Measurements from ENCODE around the gene NUSAP1.
"Not testable (repeated sequence)": the region's sequence is repeated elsewhere in the genome, so short reads cannot be mapped to it uniquely, and the experiment has no call there.

NUSAP1 gene

DNA sequence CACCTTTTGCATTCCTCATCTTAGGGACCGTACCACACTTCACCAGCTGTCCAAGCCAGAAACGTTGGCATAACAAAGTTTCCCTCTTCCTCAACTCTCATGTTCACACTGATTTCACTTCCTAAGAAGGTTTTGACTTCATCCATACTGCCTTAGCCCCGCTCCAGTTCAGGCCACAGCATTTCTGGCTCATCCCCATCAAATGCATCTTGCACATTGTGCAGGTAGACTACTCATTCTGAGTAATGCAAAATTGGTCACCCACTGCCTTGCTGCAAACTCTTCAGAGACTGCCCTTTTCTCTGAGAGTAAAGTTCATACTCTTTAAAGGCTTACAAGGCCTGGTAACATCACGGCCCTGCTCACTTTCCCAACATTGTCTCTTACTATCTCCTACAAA is 8.8 kb downstream of the NUSAP1 start:
- DNase-seq (ENCODE audit: low spot score in 2 of 2) = no peak
- no peak overlapping the region for H3K4me3 ChIP-seq
- H3K27me3 ChIP-seq (ENCODE audit: low read depth) = no peaks in the 10 kb centered on the region
- no peaks in the 10 kb centered on the region for H3K9me3 ChIP-seq
- in situ Hi-C loops (cut with MboI; ENCODE audit: low sequenced_read_pairs) = no loop called here
- peaks cover 3% of the 10 kb centered on the region; the same call in 1 of the 2 replicates for H3K4me1 ChIP-seq
- H3K36me3 ChIP-seq (replicated peaks) = peaks cover 81% of the 10 kb centered on the region

DNA sequence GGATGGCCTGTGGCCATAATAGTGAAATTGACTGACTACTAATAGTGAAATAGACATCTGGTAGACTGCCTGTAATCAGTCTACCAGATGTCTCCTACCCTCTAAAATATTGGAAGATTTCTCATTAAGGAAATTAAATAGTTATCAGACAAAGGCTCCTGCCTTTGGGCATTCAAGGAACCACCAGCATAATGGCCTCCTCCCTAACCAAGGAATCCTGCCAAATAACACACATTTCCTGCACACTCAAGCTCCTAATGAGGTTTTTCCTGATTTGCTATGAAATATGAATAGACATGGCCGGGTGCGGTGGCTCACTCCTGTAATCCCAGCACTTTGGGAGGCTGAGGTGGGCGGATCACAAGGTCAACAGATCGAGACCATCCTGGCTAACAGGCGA is 14.6 kb downstream of the NUSAP1 start:
- Histone ChIP-seq H3K9me3 (no peaks in the 10 kb centered on the region), H3K4me1 (peaks cover 15% of the 10 kb centered on the region), H3K4me3 (no peak overlapping the region), H3K36me3 (replicated peaks) (peaks cover 99% of the 10 kb centered on the region), H3K27me3 (ENCODE audit: low read depth) (no peaks in the 10 kb centered on the region)
- in situ Hi-C loops (cut with MboI; ENCODE audit: low sequenced_read_pairs) = no loop called here
- no peak for DNase-seq (ENCODE audit: low spot score in 2 of 2)

DNA sequence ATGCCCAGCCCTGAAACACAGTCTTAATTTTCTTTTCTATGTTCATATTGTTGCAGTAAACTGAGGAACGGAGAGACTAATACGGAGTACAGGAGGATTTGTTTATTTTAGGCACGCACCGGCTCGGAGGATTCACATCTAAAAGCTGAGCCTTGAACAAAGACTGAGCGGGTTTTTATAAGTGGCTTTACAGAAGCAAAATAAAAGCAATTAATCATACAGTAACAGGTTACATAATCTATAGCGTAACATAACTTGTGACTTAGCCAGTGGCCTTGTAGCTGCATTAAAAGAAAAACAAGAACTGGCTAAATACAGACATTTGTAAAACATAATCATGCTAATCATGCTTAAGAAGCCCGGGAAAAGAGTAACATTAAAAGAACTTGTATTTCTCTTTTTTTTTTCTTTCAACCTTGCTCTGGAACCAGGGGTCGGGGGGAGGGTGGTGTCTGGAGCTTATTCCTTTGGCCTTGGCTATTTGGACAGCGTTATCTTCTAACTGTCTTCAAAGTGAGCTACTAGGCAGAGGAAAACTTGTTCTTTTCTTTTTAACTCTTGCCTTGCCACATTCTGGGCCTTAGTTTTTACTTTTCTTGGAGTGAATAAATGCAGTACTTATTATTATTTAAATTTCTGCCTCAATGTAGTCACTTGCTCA is 17.5 kb downstream of the NUSAP1 start:
- Histone ChIP-seq H3K4me3 (no peak overlapping the region), H3K27me3 (ENCODE audit: low read depth) (no peaks in the 10 kb centered on the region), H3K9me3 (no peaks in the 10 kb centered on the region), H3K36me3 (replicated peaks) (peaks cover 98% of the 10 kb centered on the region), H3K4me1 (peaks cover 15% of the 10 kb centered on the region)
- in situ Hi-C loops (cut with MboI; ENCODE audit: low sequenced_read_pairs) = loop anchor here (25.0 kb wide), 3 partner anchors 288 to 1163 kb away; no protein-coding TSS in a partner anchor
- DNase-seq (ENCODE audit: low spot score in 2 of 2) = no peak

DNA sequence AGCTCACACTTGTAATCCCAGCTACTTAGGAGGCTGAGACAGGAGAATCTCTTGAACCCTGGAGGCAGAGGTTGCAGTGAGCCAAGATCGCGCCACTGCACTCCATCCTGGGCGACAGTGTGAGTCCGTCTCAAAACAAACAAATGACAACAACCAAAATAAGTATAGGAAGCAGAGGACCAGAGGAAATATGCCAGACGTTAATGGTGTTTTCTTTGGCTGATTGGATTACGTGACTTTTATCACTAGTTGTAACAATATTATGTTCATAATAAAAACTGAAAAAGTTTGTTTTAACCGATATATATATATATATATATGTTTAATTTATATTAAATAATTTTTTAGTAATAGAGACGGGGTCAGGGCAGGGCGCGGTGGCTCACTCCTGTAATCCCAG is 21.7 kb downstream of the NUSAP1 start:
- Histone ChIP-seq H3K4me3 (no peak overlapping the region), H3K36me3 (replicated peaks) (peaks cover 98% of the 10 kb centered on the region), H3K4me1 (peaks cover 10% of the 10 kb centered on the region), H3K9me3 (no peaks in the 10 kb centered on the region), H3K27me3 (ENCODE audit: low read depth) (no peaks in the 10 kb centered on the region)
- in situ Hi-C loops (cut with MboI; ENCODE audit: low sequenced_read_pairs) = loop anchor here (25.0 kb wide), 3 partner anchors 292 to 1167 kb away; no protein-coding TSS in a partner anchor
- no peak for DNase-seq (ENCODE audit: low spot score in 2 of 2)

DNA sequence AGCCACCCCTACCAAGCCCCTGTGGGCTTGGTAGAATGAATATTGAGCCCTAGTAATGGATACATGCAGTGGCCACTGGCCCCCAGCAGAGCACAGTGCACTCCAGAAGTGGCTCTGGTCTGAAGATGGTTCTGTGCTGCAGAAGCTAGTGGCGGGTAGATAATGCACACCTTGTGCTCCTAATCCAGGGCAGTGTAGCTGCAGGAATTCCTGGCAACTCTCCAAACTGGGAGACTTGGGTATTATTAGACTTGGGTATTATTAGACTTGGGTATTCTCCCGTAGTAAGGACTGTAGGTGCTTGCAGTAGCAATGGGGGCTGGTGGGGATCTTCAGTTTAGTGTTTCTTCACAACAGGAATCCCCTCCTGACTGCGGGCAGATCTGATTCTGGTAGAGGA is 34.7 kb downstream of the NUSAP1 start:
- DNase-seq (ENCODE audit: low spot score in 2 of 2) = no peak
- in situ Hi-C loops (cut with MboI; ENCODE audit: low sequenced_read_pairs) = loop anchor here (25.0 kb wide), 3 partner anchors 305 to 1180 kb away; no protein-coding TSS in a partner anchor
- H3K4me1 ChIP-seq = no peaks in the 10 kb centered on the region
- no peaks in the 10 kb centered on the region for H3K27me3 ChIP-seq (ENCODE audit: low read depth)
- H3K9me3 ChIP-seq = no peaks in the 10 kb centered on the region
- H3K4me3 ChIP-seq = no peak overlapping the region
- H3K36me3 ChIP-seq (replicated peaks) = peaks cover 96% of the 10 kb centered on the region

DNA sequence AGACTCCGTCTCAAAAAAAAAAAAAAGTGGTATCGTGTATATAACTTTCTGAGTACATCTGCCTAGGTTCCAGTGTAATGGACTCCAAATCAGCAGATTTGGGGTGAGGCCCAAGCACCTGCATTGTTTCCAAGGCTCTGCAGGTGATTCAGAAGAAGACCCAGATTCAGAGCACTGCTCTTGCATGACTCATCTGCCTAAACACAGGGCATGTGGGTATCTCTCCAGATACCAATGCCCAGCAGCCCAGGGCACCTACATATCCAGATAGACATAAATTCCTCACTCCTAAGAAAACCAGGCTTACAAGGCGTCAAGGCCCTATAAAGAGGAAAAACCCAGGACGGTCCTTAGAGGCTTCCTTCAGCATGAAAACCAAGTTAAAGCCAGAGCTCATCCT is 45.3 kb downstream of the NUSAP1 start:
- Histone ChIP-seq H3K4me1 (no peaks in the 10 kb centered on the region), H3K36me3 (replicated peaks) (peaks cover 83% of the 10 kb centered on the region)
- in situ Hi-C loops (cut with MboI; ENCODE audit: low sequenced_read_pairs) = no loop called here

DNA sequence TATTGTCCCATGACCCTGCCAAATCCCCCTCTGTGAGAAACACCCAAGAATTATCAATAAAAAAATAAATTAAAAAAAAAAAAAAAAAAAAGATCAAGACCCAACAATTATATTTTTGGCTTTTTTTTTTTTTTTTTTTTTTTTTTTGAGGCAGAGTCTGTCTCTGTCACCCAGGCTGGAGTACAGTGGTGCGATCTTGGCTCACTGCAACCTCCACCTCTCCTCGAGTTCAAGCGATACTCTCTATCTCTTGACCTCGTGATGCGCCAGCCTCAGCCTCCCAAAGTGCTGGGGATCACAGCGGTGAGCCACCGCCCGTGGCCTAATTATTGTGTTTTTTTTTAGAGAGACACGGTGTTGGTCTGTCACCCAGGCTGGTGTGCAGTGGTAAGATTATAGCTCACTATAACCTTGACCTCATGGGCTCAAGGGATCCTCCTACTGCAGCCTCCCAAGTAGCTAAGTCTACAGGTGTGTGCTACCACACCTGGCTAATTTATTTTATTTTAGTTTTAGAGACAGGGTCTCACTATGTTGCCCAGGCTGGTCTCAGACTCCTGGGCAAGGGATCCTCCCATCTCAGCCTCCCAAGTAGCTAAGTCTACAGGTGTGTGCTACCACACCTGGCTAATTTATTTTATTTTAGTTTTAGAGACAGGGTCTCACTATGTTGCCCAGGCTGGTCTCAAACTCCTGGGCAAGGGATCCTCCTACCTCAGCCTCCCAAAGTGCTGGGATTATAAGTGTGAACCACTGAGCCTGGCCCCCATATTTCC is 51.5 kb downstream of the NUSAP1 start:
- peaks cover 44% of the 10 kb centered on the region for H3K36me3 ChIP-seq (replicated peaks)
- DNase-seq (ENCODE audit: low spot score in 2 of 2); in situ Hi-C loops (cut with MboI; ENCODE audit: low sequenced_read_pairs); H3K9me3 ChIP-seq; H3K4me3 ChIP-seq; H3K27me3 ChIP-seq (ENCODE audit: low read depth); H3K4me1 ChIP-seq: not testable (repeated sequence)

More for the DNA sequence above, 45.3 kb downstream of the NUSAP1 start:
- H3K9me3 ChIP-seq = no peaks in the 10 kb centered on the region
- DNase-seq (ENCODE audit: low spot score in 2 of 2) = no peak
- H3K27me3 ChIP-seq (ENCODE audit: low read depth) = no peaks in the 10 kb centered on the region
- no peak overlapping the region for H3K4me3 ChIP-seq

DNA sequence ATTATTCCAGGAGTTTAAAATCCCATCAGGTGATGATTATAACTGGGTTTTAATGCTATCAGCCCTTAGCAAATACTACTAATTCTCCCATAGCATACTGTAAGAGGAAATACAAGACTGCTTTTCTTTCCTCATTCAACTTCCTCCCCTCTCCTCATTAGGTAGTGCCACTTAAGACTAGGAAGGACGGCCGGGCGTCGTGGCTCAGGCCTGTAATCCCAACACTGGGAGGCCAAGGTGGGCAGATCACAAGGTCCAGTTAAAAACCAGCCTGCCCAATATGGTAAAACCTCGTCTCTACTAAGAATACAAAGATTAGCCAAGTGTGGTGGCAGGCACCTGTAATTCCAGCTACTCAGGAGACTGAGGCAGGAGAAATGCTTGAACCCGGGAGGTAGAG is 55.0 kb downstream of the NUSAP1 start:
- H3K4me3 ChIP-seq = no peak overlapping the region
- no peak for DNase-seq (ENCODE audit: low spot score in 2 of 2)
- no peaks in the 10 kb centered on the region for H3K9me3 ChIP-seq
- H3K27me3 ChIP-seq (ENCODE audit: low read depth) = no peaks in the 10 kb centered on the region
- H3K4me1 ChIP-seq = no peaks in the 10 kb centered on the region
- peaks cover 22% of the 10 kb centered on the region for H3K36me3 ChIP-seq (replicated peaks)
- in situ Hi-C loops (cut with MboI; ENCODE audit: low sequenced_read_pairs) = no loop called here

DNA sequence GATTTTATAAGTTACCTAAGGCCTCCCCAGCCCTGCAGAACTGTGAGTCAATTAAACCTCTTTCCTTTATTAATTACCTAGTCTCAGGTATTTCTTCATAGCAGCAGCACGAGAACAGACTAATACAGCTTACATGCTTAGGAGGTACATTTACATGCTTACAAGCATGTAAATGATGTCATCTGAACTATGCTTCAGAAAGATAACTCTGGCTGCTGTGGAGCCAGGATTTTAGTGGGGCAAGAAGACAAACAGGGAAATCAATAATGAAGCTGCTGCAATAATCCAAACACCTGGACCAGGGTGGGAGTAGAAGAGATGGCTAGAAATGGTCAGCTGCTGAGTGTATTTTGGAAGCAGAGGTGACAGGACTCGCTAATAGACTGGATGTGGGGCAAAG is 60.0 kb downstream of the NUSAP1 start:
- Histone ChIP-seq H3K4me1 (no peaks in the 10 kb centered on the region), H3K4me3 (no peak overlapping the region), H3K36me3 (replicated peaks) (peaks cover 27% of the 10 kb centered on the region), H3K9me3 (no peaks in the 10 kb centered on the region), H3K27me3 (ENCODE audit: low read depth) (no peaks in the 10 kb centered on the region)
- in situ Hi-C loops (cut with MboI; ENCODE audit: low sequenced_read_pairs) = no loop called here
- no peak for DNase-seq (ENCODE audit: low spot score in 2 of 2)

DNA sequence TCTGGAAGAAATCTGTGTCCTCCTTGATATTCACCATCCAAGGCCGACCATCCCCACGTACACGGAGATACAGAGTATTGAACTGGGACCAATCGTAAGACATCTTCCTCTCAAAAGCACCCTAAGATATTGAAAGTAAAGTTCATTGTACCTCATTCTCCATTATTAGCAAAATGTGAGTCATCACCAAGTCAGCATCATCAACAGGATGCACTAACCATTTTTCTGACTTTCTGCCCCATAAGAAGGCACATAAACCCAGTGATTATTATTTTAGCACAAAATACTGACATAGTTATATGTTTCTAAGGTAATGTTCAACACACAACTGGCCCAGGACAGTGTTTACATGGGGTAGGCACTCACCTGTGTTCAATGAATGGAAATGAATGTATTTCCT is 62.2 kb downstream of the NUSAP1 start:
- Histone ChIP-seq H3K4me3 (no peak overlapping the region), H3K9me3 (no peaks in the 10 kb centered on the region), H3K4me1 (no peaks in the 10 kb centered on the region), H3K27me3 (ENCODE audit: low read depth) (no peaks in the 10 kb centered on the region), H3K36me3 (replicated peaks) (peaks cover 16% of the 10 kb centered on the region)
- in situ Hi-C loops (cut with MboI; ENCODE audit: low sequenced_read_pairs) = no loop called here
- DNase-seq (ENCODE audit: low spot score in 2 of 2) = no peak

DNA sequence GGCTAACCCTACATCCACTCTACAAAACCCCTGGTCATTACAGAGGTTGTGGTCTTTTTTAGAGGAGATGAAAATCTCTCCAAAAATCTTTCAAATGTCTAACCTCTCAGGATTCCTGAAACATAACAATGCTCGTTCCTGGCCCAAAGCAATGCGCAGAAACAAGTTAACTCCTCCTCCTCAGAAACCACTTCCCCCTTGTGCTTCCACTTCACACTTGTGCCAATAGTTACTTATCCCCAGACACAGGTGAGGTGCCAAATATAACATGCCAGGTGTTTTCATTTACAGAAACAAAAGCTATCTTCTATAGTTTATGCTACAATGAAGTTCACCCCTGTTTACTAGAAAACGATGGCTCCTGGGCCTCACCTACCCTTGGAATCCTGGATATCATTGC is 63.4 kb downstream of the NUSAP1 start:
- no peak for DNase-seq (ENCODE audit: low spot score in 2 of 2)
- H3K9me3 ChIP-seq = no peaks in the 10 kb centered on the region
- in situ Hi-C loops (cut with MboI; ENCODE audit: low sequenced_read_pairs) = no loop called here
- H3K4me1 ChIP-seq = no peaks in the 10 kb centered on the region
- H3K27me3 ChIP-seq (ENCODE audit: low read depth) = no peaks in the 10 kb centered on the region
- H3K36me3 ChIP-seq (replicated peaks) = peaks cover 16% of the 10 kb centered on the region
- H3K4me3 ChIP-seq = no peak overlapping the region

DNA sequence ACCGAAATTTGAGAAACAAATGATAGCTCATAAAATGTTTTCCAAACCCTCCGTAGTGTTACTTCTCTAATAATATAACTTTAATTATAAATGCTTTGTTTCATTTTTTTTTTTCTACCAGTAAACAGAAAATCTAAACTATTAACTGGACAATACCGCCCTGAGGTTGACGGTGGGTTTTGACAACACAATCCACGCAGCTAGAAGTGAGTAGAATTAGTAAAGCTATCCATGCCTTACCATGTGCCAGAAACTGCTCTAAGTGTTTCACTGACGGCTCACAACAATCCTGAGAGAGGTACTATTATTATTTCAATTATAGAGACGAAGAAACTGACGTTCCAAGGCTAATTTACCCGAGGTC is 69.2 kb downstream of the NUSAP1 start:
- Histone ChIP-seq H3K4me1 (no peaks in the 10 kb centered on the region), H3K27me3 (ENCODE audit: low read depth) (no peaks in the 10 kb centered on the region), H3K9me3 (no peaks in the 10 kb centered on the region), H3K4me3 (peak overlapping the region; percentile 73), H3K36me3 (replicated peaks) (no peaks in the 10 kb centered on the region; the same call in 1 of the 2 replicates)
- in situ Hi-C loops (cut with MboI; ENCODE audit: low sequenced_read_pairs) = no loop called here
- DNase-seq (ENCODE audit: low spot score in 2 of 2) = no peak

DNA sequence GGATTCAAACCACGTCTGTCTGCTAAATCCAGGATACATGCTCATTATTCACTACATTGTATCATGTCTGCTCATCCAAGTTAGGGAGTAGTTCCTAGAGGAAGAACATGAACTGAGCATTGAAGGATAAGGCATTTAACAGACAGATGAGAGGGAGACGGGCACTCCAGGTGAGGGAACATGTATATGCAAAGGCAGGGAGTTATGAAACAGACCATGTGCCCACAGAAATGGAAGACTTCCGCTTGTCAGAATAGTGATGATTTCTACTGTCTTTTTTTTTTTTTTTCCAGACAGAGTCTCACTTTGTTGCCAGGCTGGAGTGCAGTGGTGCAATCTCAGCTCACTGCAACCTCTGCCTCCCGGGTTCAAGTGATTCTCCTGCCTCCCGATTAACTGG is 74.7 kb downstream of the NUSAP1 start:
- H3K9me3 ChIP-seq = no peaks in the 10 kb centered on the region
- no peak for DNase-seq (ENCODE audit: low spot score in 2 of 2)
- no peaks in the 10 kb centered on the region for H3K4me1 ChIP-seq
- no peak overlapping the region for H3K4me3 ChIP-seq
- H3K36me3 ChIP-seq (replicated peaks) = no peaks in the 10 kb centered on the region
- in situ Hi-C loops (cut with MboI; ENCODE audit: low sequenced_read_pairs) = no loop called here
- H3K27me3 ChIP-seq (ENCODE audit: low read depth) = no peaks in the 10 kb centered on the region

DNA sequence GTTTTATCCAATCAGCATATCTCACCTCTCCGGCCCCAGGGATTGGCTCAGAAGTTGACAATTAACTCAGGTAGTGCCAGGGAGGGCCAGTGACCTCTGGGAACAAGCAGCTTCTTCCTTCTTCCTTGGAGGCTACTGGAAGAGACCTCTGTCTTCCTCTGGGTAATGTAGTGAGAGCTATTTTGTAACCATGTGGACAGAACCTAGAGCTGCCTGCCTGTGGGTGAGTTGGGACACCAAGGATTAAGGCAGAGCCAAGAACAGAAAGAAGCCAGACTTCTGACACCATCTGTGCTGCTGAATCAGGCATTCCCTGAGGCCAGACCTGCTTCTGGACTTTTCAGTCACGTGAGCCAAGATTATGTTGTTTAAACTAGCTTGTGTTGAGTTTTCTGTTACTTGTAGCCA is 75.6 kb downstream of the NUSAP1 start:
- H3K4me3 ChIP-seq = no peak overlapping the region
- H3K4me1 ChIP-seq = no peaks in the 10 kb centered on the region
- no peaks in the 10 kb centered on the region for H3K36me3 ChIP-seq (replicated peaks)
- in situ Hi-C loops (cut with MboI; ENCODE audit: low sequenced_read_pairs) = no loop called here
- H3K9me3 ChIP-seq = no peaks in the 10 kb centered on the region
- H3K27me3 ChIP-seq (ENCODE audit: low read depth) = no peaks in the 10 kb centered on the region
- DNase-seq (ENCODE audit: low spot score in 2 of 2) = no peak
